Stomach (tissue), 9 donors: ENCODE data around the gene MBP. TPM values are rescaled to one million over a fixed set of nuclear protein-coding genes. Genes with fewer than 3 reads are reported as not detected.

Experiments used
- DNase-seq, 2 donors: peaks; one replicate each; pipeline versions ENCODE4 v3.0.0 to v3.0.0-alpha.2; 2013 to 2019
- H3K27ac ChIP-seq, 5 donors: fragments of 200-600 bp in 4 of 5; sonication (generic) in 4 of 5; one replicate each; pipeline ENCODE4 v1.5.1; 2013 to 2019; ENCODE audit warnings: mild to moderate bottlenecking in 1 of 5, moderate library complexity in 1 of 5
- H3K27me3 ChIP-seq, 3 donors: fragments of 200-600 bp; sonication (generic); one replicate each; pipeline ENCODE4 v1.5.1; 2017 to 2019; ENCODE audit warnings: mixed run types in 1 of 3
- H3K36me3 ChIP-seq, 4 donors: fragments of 200-600 bp; sonication (generic); 1 replicate in 3 of 4; 2 replicates in 1 of 4; pipeline ENCODE4 v1.5.1; 2016 to 2019
- H3K4me1 ChIP-seq, 4 donors: fragments of 200-600 bp; sonication (generic); one replicate each; pipeline ENCODE4 v1.5.1; 2016 to 2019
- H3K4me3 ChIP-seq, 4 donors: fragments of 200-600 bp; sonication (generic) in 3 of 4; one replicate each; pipeline ENCODE4 v1.5.1; 2016 to 2019; ENCODE audit warnings: mild to moderate bottlenecking in 1 of 4
- H3K9me3 ChIP-seq, 4 donors: fragments of 200-600 bp; sonication (generic); one replicate each; pipeline ENCODE4 v1.5.1; 2016 to 2019
- CTCF ChIP-seq, 7 experiments: fragments of 450-650 bp in 4 of 7; fragments of 200-600 bp in 3 of 7; sonication (generic) in 3 of 7; IDR thresholded peaks; one replicate each; pipeline ENCODE4 v1.5.1; 2016 to 2019; ENCODE audit warnings: antibody characterized with exemption in 7 of 7, control low read depth in 2 of 7, mild to moderate bottlenecking in 1 of 7
- EP300 ChIP-seq: sonication (generic); formaldehyde crosslinking; IDR thresholded peaks from one replicate; pipeline ENCODE4 v1.6.1; 2017; ENCODE audit warnings: antibody characterized with exemption
- POLR2A ChIP-seq, 4 donors: fragments of 450-650 bp; IDR thresholded peaks; one replicate each; pipeline ENCODE4 v1.6.1; 2016; ENCODE audit warnings: antibody characterized with exemption in 4 of 4, control low read depth in 2 of 4, mild to moderate bottlenecking in 1 of 4, moderate library complexity in 1 of 4
- POLR2AphosphoS5 ChIP-seq, 3 donors: sonication (generic); formaldehyde crosslinking; IDR thresholded peaks; one replicate each; pipeline ENCODE4 v1.6.1; 2016; ENCODE audit warnings: antibody characterized with exemption in 3 of 3
- WGBS, 5 donors: extraction: QIAGEN DNeasy Blood & Tissue Kit in 3 of 5; methylation state at CpG; one replicate each; pipeline versions ENCODE4 v1.1.5 to v1.1.7; 2013 to 2018; 5-methylcytosine and 5-hydroxymethylcytosine counted together
- intact Hi-C: fragments of 100-400 bp; cut with DNase I; formaldehyde crosslinking; loops from one replicate; pipeline ENCODE4 v1.15.1; 2023; ENCODE audit warnings: low total_unique reads
- polyA plus RNA-seq, 3 donors: library from polyadenylated mRNA; stranded (reverse); fragments of 200-250 nt; gene quantifications; one replicate each; pipeline ENCODE4 v1.2.3, GENCODE V29; 2013
- total RNA-seq, 5 donors: library from RNA; depleted of rRNA; stranded (reverse); fragments of >200 nt; gene quantifications; one replicate each; pipeline versions ENCODE4 v1.1.0 to v1.2.3, GENCODE V29; 2014 to 2016
- donor health status: healthy with polysubstance abuse.
- donor health status: Bipolar disorder and iron deficiency.
- donor health status: healthy.

MBP gene
- total and polyA plus RNA-seq, 8 donors: 7.9 to 407 (median 33.3) TPM

- peaks cover 15 to 70% (median 56%) of the 10 kb centered on the region in 4 donors for H3K36me3 ChIP-seq
Observed at GRCh38 chr18:76958692-76959341, 173.8 kb downstream of the MBP start.

DNA sequence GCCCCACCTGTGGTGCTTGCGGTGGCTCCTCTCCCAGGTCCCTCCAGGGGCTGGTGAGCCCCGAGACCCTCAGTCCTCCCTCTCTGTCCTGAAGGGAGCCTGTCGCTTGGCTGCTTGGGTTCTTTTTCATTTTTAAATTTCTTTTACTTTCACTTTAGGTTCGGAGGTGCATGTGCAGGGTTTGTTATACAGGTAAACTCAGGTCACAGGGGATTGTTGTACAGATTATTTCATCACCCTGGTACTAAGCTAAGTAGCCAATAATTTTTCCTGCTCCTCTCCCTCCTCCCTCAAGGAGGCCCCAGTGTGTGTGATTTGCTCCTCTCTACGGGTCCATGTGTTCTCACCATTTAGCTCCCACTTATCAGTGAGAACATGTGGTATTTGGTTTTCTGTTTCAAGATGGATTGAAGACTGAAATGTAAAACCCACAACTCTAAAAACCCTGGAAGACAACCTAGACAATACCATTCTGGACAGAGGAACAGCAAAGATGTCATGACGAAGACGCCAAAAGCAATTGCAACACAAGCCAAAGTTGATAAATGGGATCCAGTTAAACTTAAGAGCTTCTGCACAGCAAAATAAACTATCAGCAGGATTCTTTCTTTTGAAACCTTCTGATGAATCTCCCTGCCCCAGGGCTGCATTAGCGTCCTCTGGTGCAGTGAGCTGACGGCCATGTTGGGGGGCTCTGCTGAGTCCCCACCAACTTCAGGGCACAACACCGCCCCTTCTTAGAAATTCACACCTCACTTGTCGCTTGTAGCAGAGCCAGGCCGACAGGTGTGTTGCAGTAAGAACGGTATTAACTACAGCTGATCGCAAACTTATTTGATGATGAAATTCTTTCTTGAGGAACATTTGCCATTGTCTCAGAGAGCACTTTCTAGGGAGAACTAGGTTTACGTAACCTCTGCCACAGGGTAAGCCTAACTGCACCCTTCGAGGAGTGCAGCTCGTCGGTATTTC lies 174.9 kb downstream of the MBP start:
- Histone ChIP-seq H3K4me3 (peak overlapping the region in 3 of 4 donors; percentile 0 to 25 (median 4)), H3K4me1 (peaks cover 49 to 60% (median 59%) of the 10 kb centered on the region in 4 donors), H3K9me3 (no peaks in the 10 kb centered on the region), H3K27ac (peak overlapping the region; percentile 76 to 88 (median 79)), H3K27me3 (no peaks in the 10 kb centered on the region), H3K36me3 (peaks cover 15 to 70% (median 56%) of the 10 kb centered on the region in 4 donors)
- TF ChIP-seq EP300 (no peak), POLR2AphosphoS5 (IDR thresholded peaks at IDR 0.05) (no peak), POLR2A (IDR thresholded peaks at IDR 0.05) (no peak), CTCF (IDR thresholded peaks at IDR 0.05) (no peak)
- 62 to 79% (median 75%) methylated on average over 16 to 18 of the region's 18 CpGs for WGBS, 5 donors
- DNase-seq: no peak
- intact Hi-C loops: no loop called here

More at GRCh38 chr18:76958692-76959341, 173.8 kb downstream of the MBP start:
- WGBS, 5 donors: 28 to 48% (median 43%) methylated on average over 12 to 16 of the region's 16 CpGs
- TF ChIP-seq CTCF (IDR thresholded peaks at IDR 0.05) (no peak), POLR2A (IDR thresholded peaks at IDR 0.05) (no peak), POLR2AphosphoS5 (IDR thresholded peaks at IDR 0.05) (peak; percentile 22 to 75 (median 75)), EP300 (no peak)
- H3K4me1 ChIP-seq: peaks cover 41 to 57% (median 52%) of the 10 kb centered on the region in 4 donors
- H3K9me3 ChIP-seq: no peaks in the 10 kb centered on the region
- intact Hi-C loops: no loop called here
- H3K27me3 ChIP-seq: no peaks in the 10 kb centered on the region
- DNase-seq: peak; percentile 71 to 81
- H3K4me3 ChIP-seq: peak overlapping the region in 1 of 4 donors; percentile 2
- peak overlapping the region; percentile 79 to 88 (median 82) for H3K27ac ChIP-seq

DNA sequence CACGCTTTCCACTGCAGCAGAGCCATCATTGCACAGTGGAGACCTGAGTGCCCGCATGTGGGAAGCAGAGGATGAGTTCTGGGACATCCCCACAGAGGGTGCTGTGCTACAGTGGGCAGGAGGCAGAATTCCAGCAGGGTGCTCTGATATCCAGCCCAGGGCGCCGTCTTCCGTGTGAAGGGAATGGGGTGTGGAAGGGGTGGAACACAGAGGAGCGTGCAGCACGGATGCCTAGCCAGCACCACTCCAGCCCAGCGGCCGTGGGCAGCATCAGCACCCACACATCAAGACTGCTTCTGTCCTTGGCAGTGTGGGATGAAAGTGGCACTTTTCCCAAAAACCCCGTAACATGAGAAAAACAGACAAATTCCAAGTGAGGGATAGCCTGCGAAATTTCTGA lies 175.9 kb downstream of the MBP start:
- H3K4me3 ChIP-seq: peak overlapping the region in 3 of 4 donors; percentile 0 to 4 (median 0)
- intact Hi-C loops: no loop called here

More for the DNA sequence above, 175.9 kb downstream of the MBP start:
- Histone ChIP-seq H3K27ac (peak overlapping the region; percentile 76 to 88 (median 79)), H3K27me3 (no peaks in the 10 kb centered on the region), H3K4me1 (peaks cover 54 to 70% (median 70%) of the 10 kb centered on the region in 4 donors), H3K36me3 (peaks cover 15 to 61% (median 56%) of the 10 kb centered on the region in 4 donors), H3K9me3 (no peaks in the 10 kb centered on the region)
- DNase-seq: peak in 1 of 2 donors; percentile 65
- TF ChIP-seq POLR2AphosphoS5 (IDR thresholded peaks at IDR 0.05) (no peak), POLR2A (IDR thresholded peaks at IDR 0.05) (no peak), EP300 (no peak), CTCF (IDR thresholded peaks at IDR 0.05) (no peak)
- WGBS, 5 donors: 37 to 70% (median 56%) methylated on average over 7 to 11 of the region's 11 CpGs
